Osteoblast (primary cell): ENCODE measurements around the gene AOC2. TPM values are rescaled to one million over a fixed set of nuclear protein-coding genes. Genes with fewer than 3 reads are reported as not detected.
A peak's percentile ranks its signal among the peaks of the same experiment; 100 is the strongest.

Source experiments
- DNase-seq: peaks from one replicate; pipeline ENCODE4 v3.0.0; 2011; ENCODE audit warnings: low spot score, mixed read lengths; ENCODE audit not compliant: insufficient read length; ENCODE audit errors: missing footprints
- H2AFZ ChIP-seq: 2 replicates; pipeline ENCODE4 v1.6.0; 2011; ENCODE audit warnings: mild to moderate bottlenecking, low read length
- H3K27ac ChIP-seq: 2 replicates; pipeline ENCODE4 v1.5.1; 2011; ENCODE audit warnings: mild to moderate bottlenecking, low read depth, low read length, moderate library complexity
- H3K27me3 ChIP-seq: 2 replicates; pipeline ENCODE4 v1.6.0; 2012; ENCODE audit warnings: mild to moderate bottlenecking, control low read depth, inconsistent platforms, low read length, moderate library complexity; ENCODE audit not compliant: insufficient read depth
- H3K36me3 ChIP-seq: 2 replicates; pipeline ENCODE4 v1.5.1; 2011; ENCODE audit warnings: mild to moderate bottlenecking, low read length, control low read depth, moderate library complexity; ENCODE audit not compliant: insufficient read depth
- H3K4me1 ChIP-seq: 2 replicates; pipeline ENCODE4 v1.5.1; 2011; ENCODE audit warnings: mild to moderate bottlenecking, low read length, control low read depth, moderate library complexity; ENCODE audit not compliant: insufficient read depth
- H3K4me2 ChIP-seq: 2 replicates; pipeline ENCODE4 v1.6.0; 2011; ENCODE audit warnings: mild to moderate bottlenecking, low read length; ENCODE audit not compliant: insufficient read depth
- H3K4me3 ChIP-seq: fragments of 200-600 bp; sonication (generic); 3 replicates; pipeline ENCODE4 v1.5.1; 2012; ENCODE audit warnings: mild to moderate bottlenecking, low read length, inconsistent platforms; ENCODE audit not compliant: insufficient read depth
- H3K79me2 ChIP-seq: 2 replicates; pipeline ENCODE4 v1.6.0; 2012; ENCODE audit warnings: mild to moderate bottlenecking, low read length, control low read depth, inconsistent platforms; ENCODE audit not compliant: insufficient read depth
- H3K9me3 ChIP-seq: 2 replicates; pipeline ENCODE4 v1.5.1; 2011; ENCODE audit warnings: low read depth, low read length, control low read depth
- H4K20me1 ChIP-seq: 2 replicates; pipeline ENCODE4 v1.6.0; 2012; ENCODE audit warnings: mild to moderate bottlenecking, low read length, control low read depth; ENCODE audit not compliant: insufficient read depth
- CTCF ChIP-seq: IDR thresholded peaks from 2 replicates; pipeline ENCODE4 v1.5.1; 2011; ENCODE audit warnings: mild to moderate bottlenecking, low read depth, low read length, moderate library complexity; ENCODE audit errors: extremely low read depth
- total RNA-seq: library from RNA; depleted of rRNA; stranded (reverse); fragments of >200 nt; gene quantifications from 2 replicates; pipeline ENCODE4 v1.2.3, GENCODE V29; 2012

The AOC2 gene
- total RNA-seq, 1 donor: 0.72 TPM

DNA sequence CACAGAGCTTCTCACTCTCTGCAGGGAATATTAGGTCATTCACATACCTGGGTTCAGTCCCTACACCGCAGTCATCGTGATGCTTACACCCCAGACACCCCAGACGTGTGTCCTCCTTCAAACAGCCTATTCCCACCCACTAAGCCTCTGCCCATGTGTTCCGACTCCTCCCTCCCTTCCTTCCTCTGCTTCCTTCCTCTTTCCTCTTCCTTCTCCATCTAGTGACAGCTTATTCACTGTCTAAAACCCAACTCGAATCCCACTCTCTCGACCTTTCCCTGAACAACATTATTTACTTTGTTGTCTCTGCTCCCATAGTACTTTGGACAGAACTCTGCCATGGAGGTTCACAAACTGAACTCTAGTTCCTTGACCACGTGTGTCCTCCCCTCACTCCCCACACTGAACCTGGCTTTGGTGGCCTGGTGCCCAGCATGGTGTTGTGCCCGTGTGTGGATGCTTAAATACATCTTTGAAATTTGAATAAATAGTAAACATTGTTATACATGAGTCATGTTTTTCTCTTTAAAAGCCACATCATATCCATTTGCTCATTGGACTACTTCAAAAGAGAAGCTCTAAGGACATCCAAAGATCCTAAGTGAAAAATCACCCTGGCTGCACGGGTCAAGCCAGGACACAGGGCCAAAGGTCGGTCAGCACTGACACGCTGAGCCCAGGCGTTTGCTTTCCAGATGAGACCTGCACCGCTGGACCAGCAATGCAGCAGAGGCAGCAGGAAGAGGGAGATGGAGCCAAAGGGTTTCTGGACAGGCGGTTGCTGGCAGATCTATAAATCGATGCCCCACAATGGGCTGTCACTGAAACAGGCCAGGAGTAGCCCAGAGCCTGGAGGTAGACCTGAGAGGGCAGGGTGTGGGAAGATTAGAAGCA is 42.1 kb downstream of the AOC2 start:
- H2AFZ ChIP-seq: no peak overlapping the region
- H3K4me2 ChIP-seq: no peak overlapping the region
- no peaks in the 10 kb centered on the region for H4K20me1 ChIP-seq
- no peaks in the 10 kb centered on the region for H3K27me3 ChIP-seq
- no peaks in the 10 kb centered on the region for H3K4me1 ChIP-seq
- no peak overlapping the region for H3K27ac ChIP-seq
- no peak overlapping the region for H3K4me3 ChIP-seq
- no peak for TF ChIP-seq CTCF
- DNase-seq: no peak
- H3K36me3 ChIP-seq: no peaks in the 10 kb centered on the region
- H3K9me3 ChIP-seq: no peaks in the 10 kb centered on the region
- no peaks in the 10 kb centered on the region for H3K79me2 ChIP-seq

DNA sequence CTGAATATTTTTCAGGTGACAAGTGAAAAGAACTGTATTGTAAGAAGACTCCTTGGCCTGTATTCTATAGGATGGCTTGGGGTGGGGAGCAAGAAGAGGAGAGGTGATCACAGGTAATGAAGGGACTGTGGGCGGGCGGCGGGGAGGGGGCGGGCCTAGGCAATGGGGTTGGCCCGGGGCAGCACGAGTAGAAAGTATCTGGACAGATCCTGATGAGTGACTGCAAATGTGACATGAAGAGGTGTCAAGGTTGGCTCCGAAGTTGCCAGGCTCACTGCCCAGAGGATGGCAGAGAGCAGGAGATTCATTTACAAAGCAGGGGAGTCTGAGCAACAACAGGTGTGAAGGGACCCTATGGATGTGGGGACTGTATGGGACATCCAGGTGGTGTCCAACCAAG is 45.4 kb downstream of the AOC2 start:
- H2AFZ ChIP-seq: no peak overlapping the region
- no peaks in the 10 kb centered on the region for H3K4me1 ChIP-seq
- H3K27me3 ChIP-seq: peaks cover 2% of the 10 kb centered on the region
- H3K4me3 ChIP-seq: no peak overlapping the region
- no peaks in the 10 kb centered on the region for H3K9me3 ChIP-seq
- no peak overlapping the region for H3K4me2 ChIP-seq
- no peaks in the 10 kb centered on the region for H3K79me2 ChIP-seq
- H3K27ac ChIP-seq: no peak overlapping the region
- H4K20me1 ChIP-seq: no peaks in the 10 kb centered on the region
- DNase-seq: no peak
- no peaks in the 10 kb centered on the region for H3K36me3 ChIP-seq
- no peak for TF ChIP-seq CTCF

DNA sequence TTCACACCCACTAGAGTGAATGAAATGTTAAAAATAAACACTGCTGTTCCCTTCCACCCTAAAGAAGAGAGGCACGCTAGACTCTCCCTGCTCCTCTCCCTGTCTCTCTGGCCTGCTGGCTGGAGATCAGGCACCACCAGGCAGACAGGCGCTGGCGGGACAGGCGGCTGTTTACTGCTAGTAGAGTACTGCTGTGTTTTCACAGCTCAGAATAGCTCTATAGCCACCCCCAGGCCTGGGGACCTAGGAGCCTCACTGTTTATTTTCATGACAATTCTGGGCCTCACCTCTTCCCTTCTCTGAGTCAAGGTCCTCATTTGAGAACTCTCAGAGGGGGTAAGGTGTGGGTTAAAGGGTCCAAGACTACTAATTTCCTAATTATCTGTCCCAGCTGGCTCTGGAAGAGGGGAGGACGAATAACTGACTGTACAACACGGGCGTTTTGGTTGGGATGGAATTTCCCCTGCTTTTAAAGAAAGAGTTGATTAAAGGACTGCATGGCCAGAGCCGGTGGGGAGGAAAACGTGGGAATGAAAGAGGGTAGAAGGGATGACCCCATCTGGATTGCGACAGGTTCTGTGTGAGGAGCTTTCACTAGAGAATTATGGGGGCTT is 47.3 kb downstream of the AOC2 start:
- H3K4me2 ChIP-seq: no peak overlapping the region
- H3K4me3 ChIP-seq: no peak overlapping the region
- H3K9me3 ChIP-seq: no peaks in the 10 kb centered on the region
- no peaks in the 10 kb centered on the region for H3K36me3 ChIP-seq
- TF ChIP-seq CTCF: no peak
- H3K27ac ChIP-seq: no peak overlapping the region
- peaks cover 2% of the 10 kb centered on the region for H3K27me3 ChIP-seq
- DNase-seq: peak; percentile 81
- H3K79me2 ChIP-seq: no peaks in the 10 kb centered on the region
- no peaks in the 10 kb centered on the region for H4K20me1 ChIP-seq
- H2AFZ ChIP-seq: peak overlapping the region; percentile 57
- no peaks in the 10 kb centered on the region for H3K4me1 ChIP-seq

DNA sequence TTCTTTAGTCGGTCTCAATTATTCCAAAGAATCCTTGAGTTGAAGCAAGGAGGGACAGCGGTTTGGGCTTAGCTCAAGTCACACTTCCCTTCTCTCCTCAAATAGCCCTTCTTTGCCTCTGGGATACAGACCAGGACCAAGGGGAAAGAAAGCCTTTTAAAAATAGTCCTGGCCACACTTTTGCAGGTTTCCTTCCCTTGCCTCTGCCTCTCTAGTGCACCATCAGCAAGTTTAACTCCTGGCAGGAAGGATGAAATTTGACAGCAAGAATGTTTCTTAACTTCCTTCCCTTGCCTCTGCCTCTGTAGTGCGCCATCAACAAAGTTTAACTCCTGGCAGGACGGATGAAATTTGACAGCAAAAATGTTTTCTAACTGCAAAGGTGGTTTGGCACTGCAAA is 49.0 kb downstream of the AOC2 start:
- TF ChIP-seq CTCF: no peak
- H4K20me1 ChIP-seq: no peaks in the 10 kb centered on the region
- no peak for DNase-seq
- H3K9me3 ChIP-seq: no peaks in the 10 kb centered on the region
- peak overlapping the region; percentile 46 for H2AFZ ChIP-seq
- H3K4me1 ChIP-seq: no peaks in the 10 kb centered on the region
- H3K4me2 ChIP-seq: peak overlapping the region; percentile 3
- no peak overlapping the region for H3K4me3 ChIP-seq
- no peak overlapping the region for H3K27ac ChIP-seq
- H3K79me2 ChIP-seq: no peaks in the 10 kb centered on the region
- peaks cover 2% of the 10 kb centered on the region for H3K27me3 ChIP-seq
- H3K36me3 ChIP-seq: no peaks in the 10 kb centered on the region
